GM21381 (cell line): Measurements from ENCODE around the gene NDUFS7.
"Not testable (repeated sequence)": the region's sequence is repeated elsewhere in the genome, so short reads cannot be mapped to it uniquely, and the experiment has no call there.

ENCODE experiments used
- ATAC-seq: cut with Tn5 transposase; IDR thresholded peaks from one replicate; pipeline ENCODE4 v1.9.1; 2021; ENCODE audit warnings: mild to moderate bottlenecking, moderate library complexity; ENCODE audit not compliant: unreplicated experiment

NDUFS7 gene

GRCh38 chr19:1429750-1430149 is 46.0 kb downstream of the NDUFS7 start:
- ATAC-seq: no peak

GRCh38 chr19:1430246-1430645 is 46.5 kb downstream of the NDUFS7 start:
- ATAC-seq: no peak

GRCh38 chr19:1431759-1432506 is 48.2 kb downstream of the NDUFS7 start:
- ATAC-seq: no peak

GRCh38 chr19:1432507-1432887 is 48.8 kb downstream of the NDUFS7 start:
- ATAC-seq: no peak

- ATAC-seq: no peak
These were observed 49.7 kb downstream of the NDUFS7 start for GRCh38 chr19:1433119-1434039.

- no peak for ATAC-seq
These were observed 50.3 kb downstream of the NDUFS7 start for GRCh38 chr19:1434040-1434366.

- ATAC-seq: no peak
These were observed 50.9 kb downstream of the NDUFS7 start for GRCh38 chr19:1434577-1435060.

GRCh38 chr19:1435378-1435989 is 51.8 kb downstream of the NDUFS7 start:
- no peak for ATAC-seq

- no peak for ATAC-seq
These were observed 53.9 kb downstream of the NDUFS7 start for GRCh38 chr19:1437609-1438008.

- ATAC-seq: peak; percentile 81
These were observed 54.6 kb downstream of the NDUFS7 start, which contains the start of gene RPS15 for GRCh38 chr19:1438035-1438932. Gene RPS15 (plus strand): TSS chr19:1438396. CDS start chr19:1438426, 30 bp downstream.

GRCh38 chr19:1438933-1439354 is 55.2 kb downstream of the NDUFS7 start:
- ATAC-seq: no peak

- not testable (repeated sequence) for ATAC-seq
These were observed 56.1 kb downstream of the NDUFS7 start for GRCh38 chr19:1439525-1440417.

GRCh38 chr19:1440418-1440801 is 56.7 kb downstream of the NDUFS7 start:
- ATAC-seq: no peak

GRCh38 chr19:1441022-1441426 is 57.3 kb downstream of the NDUFS7 start:
- no peak for ATAC-seq

GRCh38 chr19:1441677-1442438 is 58.2 kb downstream of the NDUFS7 start:
- no peak for ATAC-seq
